Astrocyte (in vitro differentiated cells and primary cell): ENCODE measurements around the gene HESX1. TPM values are rescaled to one million over a fixed set of nuclear protein-coding genes. Genes with fewer than 3 reads are reported as not detected.

Source experiments
- total RNA-seq: library from RNA; stranded (reverse); gene quantifications from 2 replicates; pipeline ENCODE4 v1.2.1, GENCODE V29; 2021

The HESX1 gene
- total RNA-seq, 1 donor from 2014 or later: 1.1 TPM

Other genes with a start within 250 kb of the HESX1 start
- gene SPATA12, start 139.3 kb downstream of the HESX1 start, total RNA-seq: not detected in 2 replicates
- gene IL17RD, start 34.6 kb downstream of the HESX1 start, total RNA-seq: 8.7 and 13.0 TPM in 2 replicates
- 25.3 and 27.7 TPM in 2 replicates for gene APPL1, start 27.8 kb upstream of the HESX1 start, total RNA-seq
- not detected in 2 replicates for gene ASB14, start 92.7 kb upstream of the HESX1 start, total RNA-seq